HG02588 (cell line): Measurements from ENCODE around the gene ADGRG4.

Source experiments
- ATAC-seq: cut with Tn5 transposase; IDR thresholded peaks from one replicate; pipeline ENCODE4 v1.9.1; 2021; ENCODE audit warnings: mild to moderate bottlenecking, moderate library complexity; ENCODE audit not compliant: unreplicated experiment

The ADGRG4 gene

DNA sequence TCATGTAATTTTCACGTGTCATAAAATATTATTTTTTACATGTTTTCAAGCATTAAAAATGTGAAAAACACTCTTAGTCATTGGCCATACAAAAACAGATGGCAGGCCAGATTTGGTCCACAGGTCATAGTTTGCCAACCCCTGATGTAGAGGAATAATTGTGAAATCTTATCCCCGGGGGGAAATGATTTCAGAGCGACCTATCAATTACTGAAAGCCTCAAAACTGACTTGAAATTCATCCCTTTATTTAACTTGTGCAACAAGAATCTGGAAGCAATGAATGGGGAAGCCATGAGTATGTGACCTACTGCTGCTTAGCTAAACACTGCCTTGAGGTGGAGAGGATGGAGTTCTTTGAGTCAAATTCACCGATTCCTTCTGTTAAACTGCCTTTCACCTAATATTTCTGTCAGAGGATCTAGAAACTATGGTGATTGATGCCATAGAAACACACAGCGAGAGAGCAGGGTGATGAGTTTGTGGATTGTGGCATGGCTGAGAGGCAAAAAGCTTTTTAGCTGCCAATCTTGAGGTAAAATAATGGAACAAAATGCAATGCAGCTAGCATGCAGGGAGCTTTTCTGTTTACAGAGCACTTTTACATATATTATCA lies 156.6 kb downstream of the ADGRG4 start:
- ATAC-seq = no peak

DNA sequence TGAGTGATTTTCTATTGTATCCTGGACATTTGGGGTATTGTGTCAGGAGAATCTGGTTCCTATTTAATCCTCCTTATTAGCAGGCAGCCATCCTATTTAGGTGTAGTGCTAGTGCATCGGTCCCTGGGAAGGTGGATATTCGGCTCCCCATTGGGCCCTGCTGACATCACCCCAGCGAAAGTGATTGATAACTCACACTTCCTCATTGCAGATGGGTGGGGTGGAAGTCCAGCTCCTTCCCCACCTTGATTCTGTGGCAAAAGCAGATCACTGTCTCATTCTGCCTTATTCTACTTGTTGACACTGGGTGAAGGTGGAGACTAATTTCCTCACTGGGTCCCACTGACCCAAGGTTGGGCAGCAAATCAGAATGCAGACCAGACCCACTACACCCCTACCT lies 163.8 kb downstream of the ADGRG4 start:
- no peak for ATAC-seq
